Stimulated activated CD4-positive, alpha-beta T cell treated with anti-CD3 and anti-CD28 coated beads, Interleukin-15, amount 100 ng/mL, for 24 hours (primary cell): ENCODE results near the gene CFAP54.
"Not testable (repeated sequence)": the region's sequence is repeated elsewhere in the genome, so short reads cannot be mapped to it uniquely, and the experiment has no call there.

Source experiments
- DNase-seq: peaks from one replicate; pipeline ENCODE4 v3.0.0-alpha.2; 2020

CFAP54 gene

DNA sequence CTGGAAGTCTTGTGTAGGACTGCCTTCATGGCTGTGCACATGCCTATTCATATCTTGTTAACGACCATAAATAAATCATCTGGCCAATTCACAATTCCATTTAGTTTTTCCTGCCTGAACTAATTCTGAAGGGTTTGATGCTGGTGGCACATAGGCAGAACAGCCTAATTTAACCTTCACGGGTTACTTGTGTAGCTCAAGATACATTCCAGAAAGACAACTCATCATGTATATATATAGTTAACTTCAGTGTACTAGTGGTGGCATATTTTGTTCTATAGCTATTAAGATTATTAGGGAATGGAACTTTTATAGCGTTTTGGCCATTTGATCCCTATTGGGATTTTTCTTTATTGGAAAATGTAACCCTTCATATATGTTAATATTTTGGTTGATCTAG lies 31.4 kb downstream of the CFAP54 start:
- no peak for DNase-seq

DNA sequence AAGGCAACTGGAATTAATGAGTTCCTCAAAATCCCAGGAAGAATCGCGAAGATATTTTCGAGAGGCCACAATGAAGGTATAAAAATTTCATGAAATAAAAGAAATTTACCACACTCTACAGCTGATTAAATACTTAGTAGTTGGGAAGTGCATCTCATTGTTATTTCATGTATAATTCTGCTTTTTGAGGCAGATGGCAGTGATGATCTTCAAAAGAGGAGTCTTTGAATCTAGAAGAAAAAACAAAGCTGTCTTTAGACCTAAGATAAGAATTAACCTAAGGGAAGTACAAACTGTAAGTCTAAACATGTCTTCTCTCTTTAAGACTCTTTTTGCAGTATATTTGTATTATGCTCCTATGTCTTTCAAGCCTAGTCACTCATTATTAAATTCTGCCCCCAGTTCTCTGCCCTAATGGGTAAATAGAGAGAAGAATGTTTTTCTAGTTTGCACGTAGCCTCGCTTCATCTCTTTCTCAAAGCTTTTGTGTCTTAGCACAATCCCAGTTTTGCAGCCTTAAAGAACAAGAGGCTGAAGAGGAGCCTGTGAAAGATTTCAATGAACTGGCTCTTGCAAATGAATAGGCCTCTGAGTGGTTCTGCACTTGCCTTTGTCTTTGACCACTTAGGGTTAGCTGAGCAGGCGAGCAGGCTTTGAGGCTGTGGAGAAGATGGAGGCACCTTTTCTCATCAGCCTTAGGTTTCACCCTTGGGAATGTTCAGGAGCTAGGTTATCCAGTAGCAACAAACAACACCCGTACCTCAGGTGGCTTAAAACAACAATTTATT lies 32.7 kb downstream of the CFAP54 start:
- DNase-seq: no peak

DNA sequence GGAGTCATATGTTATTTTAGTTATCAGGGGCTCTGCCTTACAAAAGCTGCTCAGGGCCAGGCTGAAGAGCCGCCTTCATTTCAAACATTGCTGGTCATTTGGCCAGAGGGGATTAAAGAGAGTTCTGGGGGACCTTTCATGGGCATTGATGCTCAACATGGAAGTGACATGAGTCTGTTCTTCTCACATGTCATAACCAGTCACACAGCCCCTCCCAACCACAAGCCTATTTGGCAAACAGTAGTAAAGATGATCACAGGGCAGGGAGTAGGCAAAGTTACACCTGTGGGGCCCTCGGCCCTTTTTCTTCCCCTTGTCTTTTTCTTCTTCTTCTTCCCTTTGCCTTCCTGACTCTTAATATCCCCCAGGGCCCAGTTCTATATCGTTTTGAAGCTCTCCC lies 33.3 kb downstream of the CFAP54 start:
- no peak for DNase-seq

DNA sequence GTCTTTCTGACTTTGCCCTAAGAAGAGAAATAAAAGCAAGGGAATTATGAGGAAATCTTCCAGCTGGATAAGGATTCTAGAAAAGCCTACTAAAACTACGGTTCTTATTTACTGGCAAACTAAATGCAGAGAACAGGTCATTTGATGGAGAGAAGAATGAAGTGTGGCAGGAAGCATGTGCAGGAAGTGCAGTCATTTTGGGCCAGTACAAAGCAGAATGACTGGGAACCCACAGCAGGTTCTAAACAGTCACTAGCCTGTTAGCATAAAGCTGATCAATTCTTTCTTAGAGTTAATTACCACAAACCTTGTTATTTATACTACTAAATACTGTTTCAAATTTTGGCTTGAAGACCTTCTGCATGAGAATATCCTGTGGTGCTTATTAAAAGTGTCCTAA lies 36.7 kb downstream of the CFAP54 start:
- no peak for DNase-seq

DNA sequence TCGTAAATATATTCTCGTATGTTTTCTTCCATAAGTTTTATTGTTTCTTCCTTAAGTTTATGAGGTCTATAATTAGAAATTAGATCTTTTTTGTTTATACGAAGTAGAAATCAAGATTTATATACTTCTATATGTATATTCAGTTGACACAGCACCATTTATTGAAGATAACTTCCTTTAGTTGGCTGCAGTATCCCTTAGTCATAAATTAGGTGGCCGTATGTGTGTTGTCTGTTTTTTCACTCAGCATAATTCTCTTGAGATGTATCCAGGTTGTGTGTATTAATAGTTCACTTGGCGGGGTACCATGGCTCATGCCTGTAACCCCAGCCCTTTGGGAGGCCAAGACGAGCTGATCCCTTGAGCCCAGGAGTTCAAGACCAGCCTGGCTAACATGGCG lies 40.5 kb downstream of the CFAP54 start:
- DNase-seq: no peak

DNA sequence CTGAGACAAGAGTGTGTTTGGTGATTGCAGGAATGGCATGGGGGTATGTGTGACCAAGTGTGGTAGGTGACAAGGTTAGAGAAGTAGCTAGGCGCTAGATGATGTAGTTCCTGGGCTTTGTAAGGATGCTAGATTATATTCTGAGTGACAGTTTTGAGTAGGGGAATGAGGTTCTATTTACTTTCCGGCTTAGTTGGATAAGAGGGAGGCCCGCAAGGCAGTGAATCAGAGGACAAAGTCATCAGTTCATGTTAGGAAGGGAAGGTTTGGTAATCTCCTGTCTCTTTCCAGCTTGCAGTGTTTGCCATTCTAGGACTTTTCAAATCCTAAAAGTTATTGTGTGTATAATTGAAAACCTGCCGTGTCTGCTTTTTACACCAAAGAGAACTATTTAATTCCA lies 45.0 kb downstream of the CFAP54 start:
- no peak for DNase-seq

DNA sequence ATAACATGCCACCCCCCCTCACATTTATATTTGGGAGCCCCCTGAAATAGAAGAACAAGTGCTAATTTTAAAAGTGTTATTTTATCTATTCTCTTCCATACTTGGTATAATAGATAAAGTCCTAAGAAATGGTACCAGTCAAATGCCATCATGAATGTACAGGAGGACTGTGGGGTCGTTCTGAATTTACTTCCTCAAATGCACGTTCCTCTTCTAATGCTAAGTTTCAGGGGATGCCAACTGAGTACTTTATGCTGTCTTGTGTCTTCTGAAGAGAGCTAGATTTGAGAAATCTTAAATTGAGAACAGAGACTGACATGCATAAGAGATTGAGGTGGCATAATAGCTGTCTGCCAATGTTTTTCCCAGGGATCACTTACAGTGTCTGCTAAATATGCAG lies 59.0 kb downstream of the CFAP54 start:
- no peak for DNase-seq

DNA sequence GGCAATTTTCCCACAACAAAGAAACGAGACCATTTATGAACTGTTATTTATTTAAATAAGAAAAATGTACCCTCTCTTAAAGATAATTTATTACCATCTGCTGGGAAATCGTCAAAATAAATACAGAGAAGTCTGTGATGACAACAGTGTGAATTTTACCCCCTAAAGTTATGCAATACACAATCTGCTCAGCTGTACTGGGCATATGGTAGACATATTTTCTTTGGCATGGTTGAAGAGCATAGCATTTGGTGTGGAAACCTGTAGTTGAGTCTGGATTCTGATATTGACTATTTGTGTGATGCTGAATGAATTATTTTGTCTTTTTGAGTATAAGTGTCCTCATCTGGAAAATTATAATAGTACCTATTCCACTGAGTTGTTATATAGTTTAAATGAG lies 60.0 kb downstream of the CFAP54 start:
- DNase-seq: no peak

DNA sequence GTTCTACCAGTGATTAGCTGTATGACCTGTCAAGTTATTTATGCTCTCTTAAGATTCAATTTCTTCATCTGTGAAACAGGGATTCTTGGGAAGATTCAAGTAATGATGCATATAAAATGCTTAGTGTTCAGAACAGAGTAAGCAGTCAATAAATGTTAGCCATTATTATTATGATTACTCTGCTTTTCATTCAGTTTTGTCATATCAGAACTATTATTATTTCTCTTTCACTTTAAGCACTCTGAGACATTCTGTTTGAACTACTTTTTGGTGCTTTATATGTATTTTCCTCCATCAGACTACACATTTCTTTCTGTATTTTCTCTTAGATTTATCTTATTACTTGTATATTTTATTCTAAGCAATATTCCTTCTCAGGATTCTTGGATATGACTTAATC lies 81.2 kb downstream of the CFAP54 start:
- no peak for DNase-seq

DNA sequence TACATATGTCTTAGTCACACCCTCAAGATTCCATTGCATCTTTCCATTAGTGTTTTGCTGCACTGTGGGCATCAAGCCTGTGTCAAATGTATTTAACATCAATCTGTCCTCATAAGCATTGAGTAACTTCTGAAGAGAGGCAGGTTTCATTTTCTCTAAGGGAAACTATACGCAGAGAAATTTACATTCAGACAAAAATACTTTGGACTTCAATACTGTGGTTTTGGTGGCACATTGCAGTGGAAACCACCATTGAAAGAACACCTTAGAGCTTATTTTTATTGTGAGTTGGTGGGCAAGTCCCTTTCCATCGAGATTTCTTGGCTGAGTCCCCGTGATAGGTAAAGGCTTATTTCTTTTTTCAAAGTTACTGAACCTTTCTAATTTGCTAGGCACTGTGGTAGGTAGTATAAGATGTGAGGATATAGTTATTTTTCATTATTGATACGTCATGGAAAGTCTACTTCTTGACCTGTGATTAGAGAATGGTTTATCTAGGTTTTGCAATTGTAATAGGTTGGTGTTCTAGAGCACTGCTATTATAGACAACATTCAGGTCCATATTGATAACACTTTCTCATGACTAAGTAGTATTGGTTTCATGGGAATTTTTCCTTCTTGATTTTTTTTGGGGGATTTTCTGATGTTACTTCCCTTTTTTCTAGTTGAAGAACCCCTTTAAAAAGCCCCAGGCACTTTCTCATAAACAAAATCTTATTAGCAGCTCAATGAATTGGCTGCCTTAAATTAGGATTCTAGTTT lies 81.9 kb downstream of the CFAP54 start:
- peak; percentile 25 for DNase-seq

DNA sequence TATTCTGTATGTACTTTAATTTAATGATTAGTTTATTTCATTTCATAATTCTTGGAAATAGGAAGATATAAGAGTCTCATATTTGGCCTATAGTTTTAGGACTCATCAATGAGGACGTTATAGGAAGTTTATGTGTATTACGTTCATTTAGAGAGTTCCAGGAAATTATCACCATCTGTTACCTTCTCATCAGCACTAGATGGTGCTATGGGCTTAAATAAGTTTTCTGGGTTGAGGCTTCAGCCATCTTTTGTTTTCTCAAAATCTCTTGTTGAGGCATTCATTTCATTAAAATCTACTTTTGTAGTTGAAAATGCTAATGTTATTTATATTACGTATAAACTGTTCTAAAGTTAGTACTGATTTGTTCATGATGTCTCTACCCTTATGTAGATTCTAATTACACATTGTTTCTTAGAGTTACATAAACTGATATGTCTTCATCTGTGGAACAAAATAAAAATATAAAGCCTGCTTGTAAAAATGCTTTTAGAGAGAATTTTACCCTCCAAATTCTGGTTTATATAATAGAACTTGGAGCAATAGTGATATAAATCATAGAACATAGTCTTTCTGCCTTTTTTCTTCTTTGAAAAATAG lies 89.2 kb downstream of the CFAP54 start:
- DNase-seq: no peak

DNA sequence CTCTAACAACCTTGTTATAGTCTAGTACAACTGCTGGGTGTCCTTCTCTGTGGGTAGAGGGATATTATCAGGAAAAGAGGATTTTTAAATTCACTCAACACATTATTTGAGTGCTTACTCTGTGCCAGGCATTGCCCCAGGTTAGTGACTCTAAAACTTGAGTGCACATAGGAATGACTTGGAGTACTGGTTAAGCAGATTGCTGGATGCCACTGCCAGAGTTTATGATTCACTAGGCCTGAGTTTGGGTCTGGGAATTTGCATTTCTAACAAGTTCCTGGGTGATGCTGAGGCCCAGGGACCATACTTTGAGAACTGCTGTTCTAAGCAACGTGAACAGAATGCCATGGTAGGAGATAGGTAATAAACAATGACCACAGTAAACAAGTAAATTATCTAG lies 96.6 kb downstream of the CFAP54 start:
- DNase-seq: no peak

DNA sequence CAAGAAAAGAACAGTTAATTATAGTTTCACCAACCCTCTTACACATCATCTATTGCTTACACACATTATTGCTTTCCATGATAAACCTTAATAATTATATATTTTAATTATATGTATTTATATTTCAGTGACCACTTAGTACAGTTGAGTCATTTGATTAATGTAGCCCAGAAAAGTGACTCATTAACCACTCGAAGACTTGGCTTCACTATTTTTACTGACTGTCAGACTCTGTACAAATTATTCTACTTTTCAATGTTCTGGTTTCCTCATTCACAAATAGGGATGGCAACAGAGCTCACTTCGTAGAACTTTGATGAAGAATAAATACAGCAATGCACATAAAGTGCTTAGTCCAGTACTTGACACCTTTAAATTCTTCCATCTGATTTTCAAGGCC lies 98.3 kb downstream of the CFAP54 start:
- no peak for DNase-seq

DNA sequence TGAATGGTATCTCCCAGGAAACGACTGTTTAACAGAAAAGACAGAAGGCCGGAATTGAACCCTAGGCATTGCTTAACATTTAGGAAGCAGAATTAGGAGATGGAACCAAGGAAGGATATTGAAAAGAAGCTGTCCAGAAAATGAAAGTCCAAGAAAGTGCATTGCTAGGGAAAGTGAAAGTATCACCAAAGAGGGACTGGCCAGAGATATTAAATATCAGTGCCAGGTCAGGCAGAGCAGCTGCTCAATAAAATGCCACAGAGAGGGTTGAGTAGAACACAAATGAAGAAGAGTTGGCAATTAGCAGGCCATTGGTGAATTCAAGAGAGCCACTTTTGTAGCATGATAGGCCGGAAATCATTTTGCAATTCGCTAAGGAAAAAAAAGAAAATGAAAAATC lies 101.6 kb downstream of the CFAP54 start:
- no peak for DNase-seq

DNA sequence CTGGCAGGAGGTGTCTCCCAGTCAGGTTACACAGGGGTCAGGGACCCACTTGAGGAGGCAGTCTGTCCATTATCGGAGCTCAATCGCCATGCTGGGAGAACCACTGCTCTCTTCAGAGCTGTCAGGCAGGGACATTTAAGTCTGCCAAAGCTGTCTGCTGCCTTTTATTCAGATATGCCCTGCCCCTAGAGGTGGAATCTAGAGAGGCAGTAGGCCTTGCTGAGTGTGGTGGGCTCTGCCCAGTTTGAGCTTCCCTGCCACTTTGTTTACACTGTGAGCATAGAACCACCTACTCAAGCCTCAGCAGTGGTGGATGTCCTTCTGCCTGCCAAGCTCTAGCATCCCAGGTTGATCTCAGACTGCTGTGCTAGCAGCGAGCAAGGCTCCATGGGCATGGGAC lies 115.0 kb downstream of the CFAP54 start:
- DNase-seq: not testable (repeated sequence)

DNA sequence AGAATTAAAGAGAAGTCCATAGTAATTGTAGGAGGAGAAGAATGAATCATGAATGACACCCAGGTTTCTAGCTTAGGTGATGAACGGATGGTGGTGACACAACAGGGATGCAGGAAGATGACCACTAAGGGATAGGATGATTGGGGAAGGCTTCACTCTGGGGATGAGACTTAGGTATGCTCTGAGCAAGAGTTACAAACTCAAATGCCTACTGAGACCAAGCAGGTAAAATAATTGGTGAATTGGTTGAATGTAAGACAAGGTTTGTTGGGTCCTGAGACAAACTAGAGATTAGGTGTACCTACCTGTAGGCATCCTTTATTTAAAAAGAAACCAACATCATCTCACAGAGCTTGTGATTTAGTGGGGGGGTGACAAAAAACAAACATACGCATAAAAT lies 116.3 kb downstream of the CFAP54 start:
- DNase-seq: no peak

DNA sequence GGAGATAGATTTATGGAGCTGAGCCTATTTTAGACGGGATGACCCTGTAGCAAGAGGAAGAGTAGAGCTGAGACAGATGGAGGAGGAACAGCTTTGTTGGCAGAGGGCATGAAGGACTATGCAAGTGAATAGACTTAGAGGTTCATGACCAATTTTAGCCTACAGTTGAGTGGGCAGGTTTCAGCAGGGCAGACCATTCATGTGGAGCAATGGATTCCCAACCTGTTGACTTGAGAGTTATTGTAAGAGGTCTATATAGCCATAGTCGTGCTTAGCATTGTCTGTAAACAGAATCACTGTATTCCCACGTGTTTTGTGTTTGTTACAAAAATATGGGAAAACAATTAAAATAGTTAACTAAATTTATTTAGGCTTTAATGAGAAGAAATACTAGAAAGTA lies 116.8 kb downstream of the CFAP54 start:
- DNase-seq: no peak

DNA sequence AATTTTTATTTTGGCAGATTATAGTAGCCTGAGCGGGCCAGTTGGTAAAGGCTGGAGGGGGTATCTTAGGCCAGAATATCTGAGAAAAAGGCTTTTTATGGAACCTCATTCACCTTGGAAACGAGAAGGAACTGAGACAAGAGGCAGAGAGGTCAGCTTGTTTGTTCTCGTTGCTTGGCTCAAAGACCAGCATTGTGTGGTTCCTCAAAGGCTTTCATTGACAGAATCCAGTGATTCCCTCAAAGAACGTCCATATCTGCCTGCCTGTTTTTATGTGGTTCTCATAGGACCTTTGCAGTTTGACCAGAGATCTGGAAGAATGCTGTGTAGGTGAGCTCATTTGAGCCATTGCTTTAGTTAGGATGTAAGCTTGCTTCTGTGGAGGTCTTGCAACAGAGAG lies 117.3 kb downstream of the CFAP54 start:
- no peak for DNase-seq

DNA sequence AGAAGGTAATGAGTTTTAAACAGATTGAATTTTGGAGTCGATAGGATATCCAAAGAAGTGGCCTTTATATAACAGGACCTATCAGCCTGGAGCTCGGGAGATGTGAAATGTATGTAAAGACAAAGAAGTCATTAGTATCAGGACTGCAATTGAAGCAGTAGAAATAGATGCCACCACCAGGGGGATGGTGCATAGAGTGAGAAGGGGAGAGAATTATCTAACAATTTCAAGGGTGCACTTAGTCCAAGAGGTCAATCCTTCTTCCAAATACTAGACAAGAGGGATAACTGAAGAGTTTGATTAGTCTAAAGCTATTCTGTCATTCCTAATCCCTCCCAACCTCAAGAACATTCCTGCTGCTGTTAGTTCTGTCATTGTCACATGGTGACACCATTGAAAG lies 127.8 kb downstream of the CFAP54 start:
- no peak for DNase-seq

DNA sequence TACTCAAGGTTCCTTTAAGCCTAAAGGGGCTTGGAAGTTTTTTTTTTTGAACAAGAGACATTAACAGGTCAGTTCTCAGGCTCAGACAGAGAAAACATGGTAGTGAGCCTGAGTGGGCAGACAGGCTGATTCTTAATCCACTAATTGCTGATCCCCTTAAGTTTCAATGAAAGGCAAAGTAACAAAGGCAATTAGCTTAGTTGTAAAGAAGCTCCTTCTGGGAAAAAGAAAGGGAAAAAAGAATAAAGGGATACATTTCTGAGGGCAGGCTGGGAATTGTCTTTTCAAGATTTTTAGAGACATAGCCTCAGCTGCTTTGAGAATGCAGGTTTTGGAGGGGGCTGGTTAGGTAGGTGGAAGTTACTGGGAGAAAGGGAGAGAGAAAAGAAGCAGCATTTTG lies 133.8 kb downstream of the CFAP54 start:
- no peak for DNase-seq

DNA sequence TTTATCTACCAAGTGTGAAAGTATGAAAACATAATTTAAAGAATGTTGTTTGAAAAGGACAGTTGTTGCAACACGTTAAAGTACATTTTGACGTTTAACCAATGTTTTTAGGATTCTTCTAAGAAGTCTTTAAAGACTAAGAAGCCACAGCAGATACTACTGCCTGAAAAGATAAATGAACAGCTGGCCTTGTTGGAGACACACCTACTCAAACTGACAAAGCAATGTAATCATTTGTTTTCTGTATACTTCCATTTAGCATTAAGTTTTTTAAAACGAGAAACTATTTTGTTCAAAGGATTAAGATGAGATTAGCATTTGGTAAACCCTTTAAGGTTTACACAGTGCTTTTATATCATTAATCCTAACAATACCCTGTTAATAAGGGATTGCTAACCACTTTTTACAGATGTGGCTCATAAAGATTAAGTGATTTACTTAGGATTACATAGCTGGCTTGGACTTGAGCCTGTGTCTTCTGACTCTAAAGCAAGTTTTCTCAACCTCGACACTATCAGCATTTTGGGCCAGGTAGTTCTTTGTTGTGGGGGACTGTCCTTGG lies 134.4 kb downstream of the CFAP54 start:
- DNase-seq: no peak

DNA sequence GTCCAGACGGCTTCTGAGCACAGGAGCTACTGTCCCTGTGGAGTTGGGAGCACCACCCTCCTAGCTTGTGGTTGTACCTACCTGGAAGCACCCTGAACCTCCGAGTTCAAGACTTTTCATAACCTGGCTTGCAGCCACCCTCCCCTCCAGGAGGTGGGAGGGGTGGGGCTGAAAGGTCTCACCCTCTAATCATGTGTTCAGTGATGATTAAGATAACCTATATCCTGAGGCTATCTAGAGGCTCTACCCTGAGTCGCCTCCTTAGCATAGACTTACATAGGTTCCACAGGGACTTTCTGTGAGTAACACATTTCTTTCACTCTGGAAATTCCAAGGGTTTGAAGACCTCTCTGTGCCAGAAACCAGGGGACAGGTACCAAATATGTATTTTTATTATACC lies 146.5 kb downstream of the CFAP54 start:
- no peak for DNase-seq

DNA sequence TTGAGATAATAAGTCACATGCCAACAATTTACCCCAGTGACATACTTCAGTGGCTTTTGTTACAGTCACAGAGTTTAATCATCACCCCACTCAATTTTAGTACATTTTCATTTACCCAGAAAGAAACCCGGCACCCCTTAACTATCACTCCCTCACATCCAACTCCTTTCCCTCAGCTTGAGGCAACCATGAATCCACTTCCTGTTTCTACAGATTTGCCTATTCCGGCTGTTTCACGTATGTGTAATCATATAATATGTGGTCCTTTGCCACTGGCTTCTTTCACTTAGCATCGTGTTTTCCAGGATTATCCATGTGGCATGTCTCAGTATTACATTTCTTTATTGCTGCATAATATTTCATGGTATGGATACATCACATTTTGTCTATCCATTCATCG lies 147.5 kb downstream of the CFAP54 start:
- DNase-seq: no peak

DNA sequence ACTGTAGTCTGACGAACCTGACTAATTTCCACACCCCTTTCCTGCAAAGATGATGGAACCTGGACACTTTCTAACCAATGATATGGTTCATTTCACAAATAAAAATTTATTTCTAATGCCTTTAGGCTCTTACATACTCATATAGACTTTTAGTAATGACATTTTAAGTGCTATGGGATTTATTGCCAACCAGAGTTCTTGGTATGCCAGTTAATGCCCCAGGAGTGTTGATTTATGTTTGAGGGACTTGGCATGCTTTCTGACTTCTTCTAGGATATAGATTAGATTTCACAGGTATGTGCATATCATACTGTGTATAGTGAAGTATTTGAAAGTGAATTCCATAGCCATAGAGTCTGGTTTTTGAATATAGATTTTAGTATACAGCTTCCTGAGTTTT lies 159.5 kb downstream of the CFAP54 start:
- no peak for DNase-seq
